ENCODE results near the gene KCNE1.

KCNE1 gene

GRCh38 chr21:34548781-34549376, 36.9 kb upstream of the KCNE1 start:
- Histone ChIP-seq H3K9me3 (ENCODE audit: low read length) (no peaks in the 10 kb centered on the region), H2AFZ (ENCODE audit: low read depth, low read length) (no peak overlapping the region), H3K36me3 (ENCODE audit: insufficient read depth, low read length) (no peaks in the 10 kb centered on the region), H3K4me1 (ENCODE audit: insufficient read depth, low read length) (peaks cover 17% of the 10 kb centered on the region), H3K4me3 (ENCODE audit: low read length) (no peak overlapping the region), H3K27me3 (ENCODE audit: insufficient read depth, low read length) (no peaks in the 10 kb centered on the region)

- no peak overlapping the region for H2AFZ ChIP-seq (ENCODE audit: low read depth, low read length)
- no peaks in the 10 kb centered on the region for H3K36me3 ChIP-seq (ENCODE audit: insufficient read depth, low read length)
- H3K9me3 ChIP-seq (ENCODE audit: low read length) = no peaks in the 10 kb centered on the region
- no peak overlapping the region for H3K4me3 ChIP-seq (ENCODE audit: low read length)
- H3K27me3 ChIP-seq (ENCODE audit: insufficient read depth, low read length) = no peaks in the 10 kb centered on the region
- peaks cover 14% of the 10 kb centered on the region for H3K4me1 ChIP-seq (ENCODE audit: insufficient read depth, low read length)
These were observed 34.5 kb upstream of the KCNE1 start for GRCh38 chr21:34546542-34546941.

GRCh38 chr21:34545079-34545884, 33.3 kb upstream of the KCNE1 start:
- Histone ChIP-seq H3K9me3 (ENCODE audit: low read length) (no peaks in the 10 kb centered on the region), H3K27me3 (ENCODE audit: insufficient read depth, low read length) (no peaks in the 10 kb centered on the region), H3K4me3 (ENCODE audit: low read length) (no peak overlapping the region), H2AFZ (ENCODE audit: low read depth, low read length) (no peak overlapping the region), H3K36me3 (ENCODE audit: insufficient read depth, low read length) (no peaks in the 10 kb centered on the region), H3K4me1 (ENCODE audit: insufficient read depth, low read length) (peaks cover 14% of the 10 kb centered on the region)

GRCh38 chr21:34544032-34544496, 32.1 kb upstream of the KCNE1 start:
- Histone ChIP-seq H3K27me3 (ENCODE audit: insufficient read depth, low read length) (no peaks in the 10 kb centered on the region), H3K9me3 (ENCODE audit: low read length) (no peaks in the 10 kb centered on the region), H2AFZ (ENCODE audit: low read depth, low read length) (no peak overlapping the region), H3K36me3 (ENCODE audit: insufficient read depth, low read length) (no peaks in the 10 kb centered on the region), H3K4me3 (ENCODE audit: low read length) (no peak overlapping the region), H3K4me1 (ENCODE audit: insufficient read depth, low read length) (peaks cover 14% of the 10 kb centered on the region)

GRCh38 chr21:34543017-34543416, 31.0 kb upstream of the KCNE1 start:
- no peak overlapping the region for H3K4me3 ChIP-seq (ENCODE audit: low read length)
- H3K4me1 ChIP-seq (ENCODE audit: insufficient read depth, low read length) = peaks cover 14% of the 10 kb centered on the region
- no peak overlapping the region for H2AFZ ChIP-seq (ENCODE audit: low read depth, low read length)

GRCh38 chr21:34540206-34540605, 28.2 kb upstream of the KCNE1 start:
- Histone ChIP-seq H3K4me3 (ENCODE audit: low read length) (no peak overlapping the region), H3K9me3 (ENCODE audit: low read length) (no peaks in the 10 kb centered on the region), H3K4me1 (ENCODE audit: insufficient read depth, low read length) (peaks cover 4% of the 10 kb centered on the region), H3K27me3 (ENCODE audit: insufficient read depth, low read length) (no peaks in the 10 kb centered on the region), H3K36me3 (ENCODE audit: insufficient read depth, low read length) (no peaks in the 10 kb centered on the region), H2AFZ (ENCODE audit: low read depth, low read length) (no peak overlapping the region)

More at GRCh38 chr21:34543017-34543416, 31.0 kb upstream of the KCNE1 start:
- Histone ChIP-seq H3K36me3 (ENCODE audit: insufficient read depth, low read length) (no peaks in the 10 kb centered on the region), H3K27me3 (ENCODE audit: insufficient read depth, low read length) (no peaks in the 10 kb centered on the region), H3K9me3 (ENCODE audit: low read length) (no peaks in the 10 kb centered on the region)

GRCh38 chr21:34537838-34538237, 25.8 kb upstream of the KCNE1 start:
- no peak overlapping the region for H3K4me3 ChIP-seq (ENCODE audit: low read length)
- no peaks in the 10 kb centered on the region for H3K27me3 ChIP-seq (ENCODE audit: insufficient read depth, low read length)
- H3K36me3 ChIP-seq (ENCODE audit: insufficient read depth, low read length) = no peaks in the 10 kb centered on the region

GRCh38 chr21:34536820-34537219, 24.8 kb upstream of the KCNE1 start:
- peaks cover 2% of the 10 kb centered on the region for H3K9me3 ChIP-seq (ENCODE audit: low read length)
- no peak overlapping the region for H2AFZ ChIP-seq (ENCODE audit: low read depth, low read length)
- H3K27me3 ChIP-seq (ENCODE audit: insufficient read depth, low read length) = no peaks in the 10 kb centered on the region
- H3K4me1 ChIP-seq (ENCODE audit: insufficient read depth, low read length) = peaks cover 5% of the 10 kb centered on the region
- H3K4me3 ChIP-seq (ENCODE audit: low read length) = no peak overlapping the region
- no peaks in the 10 kb centered on the region for H3K36me3 ChIP-seq (ENCODE audit: insufficient read depth, low read length)

More at GRCh38 chr21:34537838-34538237, 25.8 kb upstream of the KCNE1 start:
- peaks cover 2% of the 10 kb centered on the region for H3K9me3 ChIP-seq (ENCODE audit: low read length)
- no peak overlapping the region for H2AFZ ChIP-seq (ENCODE audit: low read depth, low read length)
- H3K4me1 ChIP-seq (ENCODE audit: insufficient read depth, low read length) = peaks cover 5% of the 10 kb centered on the region

GRCh38 chr21:34536311-34536710, 24.3 kb upstream of the KCNE1 start:
- Histone ChIP-seq H3K4me3 (ENCODE audit: low read length) (no peak overlapping the region), H3K27me3 (ENCODE audit: insufficient read depth, low read length) (no peaks in the 10 kb centered on the region), H2AFZ (ENCODE audit: low read depth, low read length) (no peak overlapping the region), H3K36me3 (ENCODE audit: insufficient read depth, low read length) (no peaks in the 10 kb centered on the region), H3K9me3 (ENCODE audit: low read length) (peaks cover 2% of the 10 kb centered on the region), H3K4me1 (ENCODE audit: insufficient read depth, low read length) (peaks cover 5% of the 10 kb centered on the region)

- Histone ChIP-seq H3K4me3 (ENCODE audit: low read length) (no peak overlapping the region), H2AFZ (ENCODE audit: low read depth, low read length) (no peak overlapping the region), H3K36me3 (ENCODE audit: insufficient read depth, low read length) (no peaks in the 10 kb centered on the region), H3K4me1 (ENCODE audit: insufficient read depth, low read length) (peaks cover 5% of the 10 kb centered on the region), H3K27me3 (ENCODE audit: insufficient read depth, low read length) (no peaks in the 10 kb centered on the region), H3K9me3 (ENCODE audit: low read length) (peaks cover 2% of the 10 kb centered on the region)
These were observed 23.9 kb upstream of the KCNE1 start for GRCh38 chr21:34535886-34536285.

- no peak overlapping the region for H2AFZ ChIP-seq (ENCODE audit: low read depth, low read length)
These were observed 22.5 kb upstream of the KCNE1 start for GRCh38 chr21:34534522-34534921.

GRCh38 chr21:34533938-34534337, 21.9 kb upstream of the KCNE1 start:
- H2AFZ ChIP-seq (ENCODE audit: low read depth, low read length) = no peak overlapping the region
- peaks cover 2% of the 10 kb centered on the region for H3K9me3 ChIP-seq (ENCODE audit: low read length)
- H3K36me3 ChIP-seq (ENCODE audit: insufficient read depth, low read length) = no peaks in the 10 kb centered on the region
- H3K27me3 ChIP-seq (ENCODE audit: insufficient read depth, low read length) = no peaks in the 10 kb centered on the region
- no peak overlapping the region for H3K4me3 ChIP-seq (ENCODE audit: low read length)
- H3K4me1 ChIP-seq (ENCODE audit: insufficient read depth, low read length) = peaks cover 5% of the 10 kb centered on the region

More at GRCh38 chr21:34534522-34534921, 22.5 kb upstream of the KCNE1 start:
- H3K36me3 ChIP-seq (ENCODE audit: insufficient read depth, low read length) = no peaks in the 10 kb centered on the region
- H3K9me3 ChIP-seq (ENCODE audit: low read length) = peaks cover 2% of the 10 kb centered on the region
- H3K27me3 ChIP-seq (ENCODE audit: insufficient read depth, low read length) = no peaks in the 10 kb centered on the region
- peaks cover 5% of the 10 kb centered on the region for H3K4me1 ChIP-seq (ENCODE audit: insufficient read depth, low read length)
- H3K4me3 ChIP-seq (ENCODE audit: low read length) = no peak overlapping the region

- H3K36me3 ChIP-seq (ENCODE audit: insufficient read depth, low read length) = no peaks in the 10 kb centered on the region
- H2AFZ ChIP-seq (ENCODE audit: low read depth, low read length) = no peak overlapping the region
- peaks cover 13% of the 10 kb centered on the region for H3K4me1 ChIP-seq (ENCODE audit: insufficient read depth, low read length)
- peaks cover 2% of the 10 kb centered on the region for H3K9me3 ChIP-seq (ENCODE audit: low read length)
- H3K4me3 ChIP-seq (ENCODE audit: low read length) = no peak overlapping the region
- no peaks in the 10 kb centered on the region for H3K27me3 ChIP-seq (ENCODE audit: insufficient read depth, low read length)
These were observed 19.4 kb upstream of the KCNE1 start for GRCh38 chr21:34531399-34531798.
